Renal cortex interstitium (tissue), 11 donors: ENCODE data around the gene FGF6. TPM values are rescaled to one million over a fixed set of nuclear protein-coding genes. Genes with fewer than 3 reads are reported as not detected.

Experiments used
- DNase-seq, 11 donors: peaks; one replicate each; pipeline ENCODE4 v3.0.0-alpha.2; 2013; ENCODE audit warnings: low read depth in 9 of 11, low spot score in 4 of 11; ENCODE audit errors: extremely low read depth in 1 of 11
- polyA plus RNA-seq, 3 donors: library from polyadenylated mRNA; unstranded; fragments of 120-200 nt; gene quantifications; one replicate each; pipeline ENCODE4 v1.2.1, GENCODE V29; 2013; ENCODE audit not compliant: insufficient read length in 3 of 3

FGF6 gene
- polyA plus RNA-seq, 3 donors, result not detected

DNA sequence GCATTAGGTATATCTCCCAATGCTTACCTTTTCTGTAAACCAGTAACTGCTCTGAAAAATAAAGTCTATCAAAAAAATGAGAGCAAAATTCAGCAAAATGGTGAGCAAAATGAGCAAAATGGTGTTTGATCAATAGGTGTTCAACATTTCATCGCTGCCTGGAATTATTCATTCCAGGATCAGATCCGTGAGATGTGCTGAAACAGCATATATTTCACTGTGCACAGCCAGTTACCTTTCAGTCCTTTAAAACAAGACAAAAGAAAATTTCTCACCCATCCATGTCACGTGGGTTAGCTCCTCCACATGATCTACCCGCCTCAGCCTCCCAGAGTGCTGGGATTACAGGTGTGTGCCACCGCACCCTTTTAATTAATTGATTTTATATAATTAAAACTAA, 58.0 kb downstream of the FGF6 start:
- DNase-seq, result no peak

GRCh38 chr12:4386801-4387200, 58.8 kb downstream of the FGF6 start:
- DNase-seq, result no peak

Other genes starting within 250 kb of the FGF6 start
- 10 to 100 TPM; 51.3 to 58.5 (median 57.9) TPM for gene CCND2, start 172.1 kb downstream of the FGF6 start, polyA plus RNA-seq
- 1 to 10 TPM; 4.9 to 8.3 (median 7.4) TPM for gene TIGAR, start 124.6 kb downstream of the FGF6 start, polyA plus RNA-seq
- gene FGF23, start 66.1 kb downstream of the FGF6 start, polyA plus RNA-seq, result under 1 TPM in 2 of 3 donors, not detected in 1; 0.03 to 0.05 TPM
- 10 to 100 TPM; 22.7 to 37.1 (median 29.0) TPM for gene RAD51AP1, start 93.1 kb upstream of the FGF6 start, polyA plus RNA-seq
- 10 to 100 TPM; 49.2 to 54.9 (median 54.0) TPM for gene DYRK4, start 116.4 kb upstream of the FGF6 start, polyA plus RNA-seq
- gene AKAP3, start 203.2 kb upstream of the FGF6 start, polyA plus RNA-seq, result 1 to 10 TPM; 3.8 to 4.4 (median 3.8) TPM
- gene NDUFA9, start 203.3 kb upstream of the FGF6 start, polyA plus RNA-seq, result 100 to 1,000 TPM; 113 to 124 (median 118) TPM